Muscle of back (tissue), 11 donors: ENCODE measurements around the gene CHRDL2. TPM values are rescaled to one million over a fixed set of nuclear protein-coding genes. Genes with fewer than 3 reads are reported as not detected.
"Not testable (repeated sequence)": the region's sequence is repeated elsewhere in the genome, so short reads cannot be mapped to it uniquely, and the experiment has no call there.

Source experiments
- DNase-seq, 3 donors: peaks; one replicate each; pipeline versions ENCODE4 v3.0.0 to v3.0.0-alpha.2; 2013
- polyA plus RNA-seq, 10 donors: library from polyadenylated mRNA; unstranded; fragments of 120-200 nt; gene quantifications; one replicate each; pipeline ENCODE4 v1.2.1, GENCODE V29; 2013; ENCODE audit not compliant: insufficient read length in 10 of 10

Gene CHRDL2
- polyA plus RNA-seq, 10 donors = 0.41 to 7.4 (median 2.7) TPM

- DNase-seq = no peak
Observed at GRCh38 chr11:74672332-74672955, 58.8 kb downstream of the CHRDL2 start.

DNA sequence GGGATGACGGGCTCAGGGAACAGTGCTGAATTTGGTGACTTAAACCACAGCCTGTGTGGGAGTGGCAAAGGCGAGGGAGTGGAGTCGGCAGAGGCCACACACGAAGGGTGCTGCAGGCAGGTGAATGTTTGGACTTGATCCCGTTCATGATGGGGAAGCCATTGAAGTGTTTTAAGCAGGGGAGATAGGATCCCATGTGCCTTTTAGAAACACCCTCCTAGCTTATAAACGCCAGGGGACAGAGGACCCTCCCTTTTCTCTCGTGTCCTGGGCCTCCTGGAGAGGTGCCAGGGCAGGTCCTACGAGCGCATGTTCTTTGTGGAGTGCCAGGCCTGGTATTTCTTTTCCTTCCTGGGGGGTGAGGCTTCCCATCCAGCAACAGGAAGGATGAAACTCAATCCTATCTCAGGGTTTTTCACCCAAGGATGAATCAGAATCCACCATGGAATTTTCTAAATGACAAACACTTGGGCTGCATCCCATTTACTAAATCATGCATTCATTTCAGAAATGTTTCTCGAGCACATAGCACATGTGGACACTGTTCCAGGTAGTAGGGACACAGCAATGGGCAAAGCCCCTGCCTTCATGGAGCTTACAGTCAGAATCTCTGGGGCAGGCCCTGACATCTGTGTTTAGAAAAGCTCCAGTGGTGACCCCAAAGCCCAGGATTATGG is 59.6 kb downstream of the CHRDL2 start:
- DNase-seq = peak in 1 of 3 donors; percentile 60

- no peak for DNase-seq
Observed at GRCh38 chr11:74670171-74670570, 61.1 kb downstream of the CHRDL2 start.

GRCh38 chr11:74669211-74670160 is 61.7 kb downstream of the CHRDL2 start:
- DNase-seq = peak in 1 of 3 donors; percentile 55

- DNase-seq = no peak
Observed at GRCh38 chr11:74663315-74663714, 67.9 kb downstream of the CHRDL2 start.

GRCh38 chr11:74662487-74663103 is 68.6 kb downstream of the CHRDL2 start:
- no peak for DNase-seq

GRCh38 chr11:74659124-74659523 is 72.1 kb downstream of the CHRDL2 start:
- DNase-seq = not testable (repeated sequence)

DNA sequence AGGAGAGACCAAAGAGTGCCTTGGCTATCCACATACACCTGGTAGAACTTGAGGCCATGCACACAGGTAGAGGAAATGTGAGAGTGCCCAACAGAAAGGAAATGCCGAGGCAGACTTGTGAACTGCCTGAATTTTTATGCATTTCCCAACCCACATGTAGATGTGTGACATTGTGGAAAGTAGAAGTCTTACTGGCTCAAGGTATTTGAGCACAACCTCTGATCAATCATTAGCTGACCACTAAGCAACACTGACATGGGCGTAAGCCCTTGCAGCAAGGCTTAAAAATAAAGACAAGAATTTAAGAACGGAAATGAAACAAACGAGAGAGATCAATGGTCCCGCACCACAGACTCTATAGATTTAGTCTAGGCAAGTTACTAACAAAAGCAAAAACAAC is 76.2 kb downstream of the CHRDL2 start:
- no peak for DNase-seq

DNA sequence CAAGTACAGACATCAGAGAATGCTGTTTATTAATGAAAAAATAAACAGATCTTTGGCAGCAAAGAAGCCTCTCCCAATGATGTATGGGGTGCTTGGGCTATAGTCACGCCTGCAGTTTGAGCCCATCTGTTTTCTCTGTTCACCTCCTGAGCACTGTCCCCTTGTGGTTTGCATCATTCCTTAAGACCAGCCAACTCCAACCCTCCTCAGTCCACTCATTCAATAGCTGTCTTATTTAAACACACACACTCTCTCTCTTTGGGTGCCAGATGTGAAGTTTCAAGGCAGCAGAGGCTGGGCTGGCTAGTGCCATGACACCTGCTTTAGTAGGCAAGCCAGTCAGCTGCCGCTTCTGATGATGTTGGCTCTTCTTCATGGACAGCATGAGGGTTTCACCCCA is 80.7 kb downstream of the CHRDL2 start:
- peak; percentile 45 to 91 (median 76) for DNase-seq

- DNase-seq = no peak
Observed at GRCh38 chr11:74648894-74649293, 82.3 kb downstream of the CHRDL2 start.

GRCh38 chr11:74647831-74648230 is 83.4 kb downstream of the CHRDL2 start:
- DNase-seq = no peak

DNA sequence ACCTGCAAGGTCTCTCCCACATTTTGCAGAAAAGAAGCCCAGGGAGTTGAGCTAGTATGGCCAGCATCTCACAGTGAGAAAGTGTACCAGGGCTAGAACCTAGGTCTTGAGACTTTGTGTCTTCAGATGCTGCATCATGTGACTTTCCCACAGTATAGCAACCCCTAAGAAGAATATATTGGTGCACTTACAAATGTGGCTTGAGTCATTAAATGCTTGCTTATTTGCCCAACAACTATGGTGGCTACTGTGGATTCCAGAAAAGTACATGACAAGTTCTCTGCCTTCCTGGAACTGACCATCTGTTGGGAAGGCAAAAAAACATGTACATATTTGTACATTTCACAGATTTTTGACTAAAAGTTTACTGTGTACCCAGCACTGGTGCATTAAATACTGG is 83.8 kb downstream of the CHRDL2 start:
- no peak for DNase-seq

DNA sequence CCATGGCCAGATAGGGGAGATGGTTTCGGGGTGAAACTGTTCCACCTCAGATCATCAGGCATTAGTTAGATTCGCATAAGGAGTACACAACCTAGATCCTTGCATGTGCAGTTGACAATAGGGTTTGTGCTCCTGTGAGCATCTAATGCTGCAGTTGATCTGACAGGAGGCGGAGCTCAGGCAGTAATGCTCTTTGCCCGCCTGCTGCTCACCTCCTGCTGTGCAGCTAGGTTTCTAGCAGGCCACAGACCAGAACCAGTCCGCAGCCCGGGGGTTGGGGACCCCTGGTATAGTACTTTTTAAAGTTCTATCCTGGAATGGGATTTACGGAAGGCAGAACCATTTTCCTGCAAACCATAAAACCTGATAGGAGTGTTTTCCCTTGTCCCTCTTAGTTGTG is 84.3 kb downstream of the CHRDL2 start:
- no peak for DNase-seq

Other genes with a start within 250 kb of the CHRDL2 start
- 1 to 10 TPM; 1.1 to 3.2 (median 2.4) TPM for gene LIPT2, start 237.7 kb downstream of the CHRDL2 start, polyA plus RNA-seq
- 10 to 100 TPM; 11.1 to 20.8 (median 14.4) TPM for gene POLD3, start 138.8 kb downstream of the CHRDL2 start, polyA plus RNA-seq
- 10 to 100 TPM in 9 of 10 donors, 1 to 10 TPM in 1; 8.9 to 14.0 (median 12.2) TPM for gene RNF169, start 17.4 kb upstream of the CHRDL2 start, polyA plus RNA-seq
- 10 to 100 TPM in 5 of 10 donors, 1 to 10 TPM in 5; 5.5 to 13.7 (median 9.5) TPM for gene XRRA1, start 217.7 kb upstream of the CHRDL2 start, polyA plus RNA-seq
- 100 to 1,000 TPM in 6 of 10 donors, 10 to 100 TPM in 4; 78.6 to 133 (median 105) TPM for gene SPCS2, start 217.8 kb upstream of the CHRDL2 start, polyA plus RNA-seq